Parathyroid adenoma (tissue), 2 donors: ENCODE results near the gene BCAP29.

Experiments used
- H2AFZ ChIP-seq: fragments of 300-600 bp; sonication (generic); one replicate; pipeline ENCODE4 v1.7.0; 2017; ENCODE audit warnings: antibody characterized with exemption, mild to moderate bottlenecking
- H3K27ac ChIP-seq: fragments of 300-600 bp; sonication (generic); one replicate; pipeline ENCODE4 v1.7.0; 2017
- H3K27me3 ChIP-seq: fragments of 300-600 bp; sonication (generic); one replicate; pipeline ENCODE4 v1.7.0; 2017; ENCODE audit warnings: low read length; ENCODE audit not compliant: control insufficient read depth, insufficient read depth
- H3K36me3 ChIP-seq: fragments of 300-600 bp; sonication (generic); one replicate; pipeline ENCODE4 v1.7.0; 2017; ENCODE audit warnings: low read length; ENCODE audit not compliant: control insufficient read depth, insufficient read depth
- H3K4me1 ChIP-seq: fragments of 300-600 bp; sonication (generic); one replicate; pipeline ENCODE4 v1.7.0; 2017; ENCODE audit warnings: control low read depth
- H3K4me2 ChIP-seq: fragments of 300-600 bp; sonication (generic); one replicate; pipeline ENCODE4 v1.7.0; 2017; ENCODE audit warnings: low read length
- H3K4me3 ChIP-seq: fragments of 300-600 bp; sonication (generic); one replicate; pipeline ENCODE4 v1.7.0; 2017; ENCODE audit warnings: low read depth, low read length
- H3K79me2 ChIP-seq: fragments of 300-600 bp; sonication (generic); one replicate; pipeline ENCODE4 v1.7.0; 2017; ENCODE audit warnings: control low read depth
- H3K9ac ChIP-seq: fragments of 300-600 bp; sonication (generic); one replicate; pipeline ENCODE4 v1.7.0; 2017; ENCODE audit warnings: mild to moderate bottlenecking
- H3K9me3 ChIP-seq: fragments of 300-600 bp; sonication (generic); one replicate; pipeline ENCODE4 v1.7.0; 2017; ENCODE audit warnings: low read length; ENCODE audit not compliant: control insufficient read depth
- CTCF ChIP-seq: fragments of 300-600 bp; sonication (generic); IDR thresholded peaks from one replicate; pipeline ENCODE4 v1.7.0; 2017; ENCODE audit warnings: antibody characterized with exemption, mild to moderate bottlenecking
- donor health status: primary hyperparathyroidism.

The BCAP29 gene

GRCh38 chr7:107559864-107560263 lies 20.2 kb upstream of the BCAP29 start:
- H3K27ac ChIP-seq = no peak overlapping the region
- peaks cover 5% of the 10 kb centered on the region for H3K4me1 ChIP-seq

GRCh38 chr7:107560898-107561516 lies 19.0 kb upstream of the BCAP29 start:
- H3K4me1 ChIP-seq = peaks cover 5% of the 10 kb centered on the region
- no peak overlapping the region for H3K4me3 ChIP-seq
- H3K9ac ChIP-seq = no peak overlapping the region
- no peaks in the 10 kb centered on the region for H3K36me3 ChIP-seq
- peaks cover 8% of the 10 kb centered on the region for H3K79me2 ChIP-seq
- no peaks in the 10 kb centered on the region for H3K9me3 ChIP-seq
- H3K27ac ChIP-seq = no peak overlapping the region
- no peaks in the 10 kb centered on the region for H3K27me3 ChIP-seq
- H3K4me2 ChIP-seq = no peak overlapping the region
- no peak for TF ChIP-seq CTCF
- no peak overlapping the region for H2AFZ ChIP-seq

More at GRCh38 chr7:107559864-107560263, 20.2 kb upstream of the BCAP29 start:
- Histone ChIP-seq H2AFZ (no peak overlapping the region), H3K9ac (no peak overlapping the region), H3K79me2 (peaks cover 10% of the 10 kb centered on the region), H3K9me3 (no peaks in the 10 kb centered on the region), H3K4me2 (no peak overlapping the region), H3K36me3 (no peaks in the 10 kb centered on the region), H3K27me3 (no peaks in the 10 kb centered on the region), H3K4me3 (no peak overlapping the region)
- no peak for TF ChIP-seq CTCF

GRCh38 chr7:107563081-107563774 lies 16.8 kb upstream of the BCAP29 start:
- Histone ChIP-seq H3K36me3 (no peaks in the 10 kb centered on the region), H3K27me3 (no peaks in the 10 kb centered on the region), H3K4me1 (peaks cover 5% of the 10 kb centered on the region), H3K27ac (peak overlapping the region; percentile 88), H2AFZ (peak overlapping the region; percentile 100), H3K9ac (no peak overlapping the region), H3K79me2 (peaks cover 8% of the 10 kb centered on the region), H3K4me3 (peak overlapping the region; percentile 89), H3K9me3 (no peaks in the 10 kb centered on the region), H3K4me2 (peak overlapping the region; percentile 87)
- TF ChIP-seq CTCF = no peak

- H3K79me2 ChIP-seq = peaks cover 8% of the 10 kb centered on the region
- TF ChIP-seq CTCF = no peak
- peak within 1 kb of the TSS; percentile 89 for H3K4me3 ChIP-seq
- peak within 1 kb of the TSS; percentile 88 for H3K27ac ChIP-seq
- H3K36me3 ChIP-seq = no peaks in the 10 kb centered on the region
- no peaks in the 10 kb centered on the region for H3K27me3 ChIP-seq
- peak within 1 kb of the TSS; percentile 87 for H3K4me2 ChIP-seq
- H2AFZ ChIP-seq = peak within 1 kb of the TSS; percentile 100
- H3K9me3 ChIP-seq = no peaks in the 10 kb centered on the region
- peaks cover 5% of the 10 kb centered on the region for H3K4me1 ChIP-seq
- peak within 1 kb of the TSS; percentile 38 for H3K9ac ChIP-seq
Measured at GRCh38 chr7:107563775-107564552, 16.1 kb upstream of the BCAP29 start, which contains the start of the genes COG5 and DUS4L. Gene COG5 (minus strand): TSS chr7:107563920. CDS start chr7:107563896, 24 bp downstream. Gene DUS4L (plus strand): TSS chr7:107563971. CDS start chr7:107567071, 3,100 bp downstream.
